ENCODE results near the gene BTBD19.

DNA sequence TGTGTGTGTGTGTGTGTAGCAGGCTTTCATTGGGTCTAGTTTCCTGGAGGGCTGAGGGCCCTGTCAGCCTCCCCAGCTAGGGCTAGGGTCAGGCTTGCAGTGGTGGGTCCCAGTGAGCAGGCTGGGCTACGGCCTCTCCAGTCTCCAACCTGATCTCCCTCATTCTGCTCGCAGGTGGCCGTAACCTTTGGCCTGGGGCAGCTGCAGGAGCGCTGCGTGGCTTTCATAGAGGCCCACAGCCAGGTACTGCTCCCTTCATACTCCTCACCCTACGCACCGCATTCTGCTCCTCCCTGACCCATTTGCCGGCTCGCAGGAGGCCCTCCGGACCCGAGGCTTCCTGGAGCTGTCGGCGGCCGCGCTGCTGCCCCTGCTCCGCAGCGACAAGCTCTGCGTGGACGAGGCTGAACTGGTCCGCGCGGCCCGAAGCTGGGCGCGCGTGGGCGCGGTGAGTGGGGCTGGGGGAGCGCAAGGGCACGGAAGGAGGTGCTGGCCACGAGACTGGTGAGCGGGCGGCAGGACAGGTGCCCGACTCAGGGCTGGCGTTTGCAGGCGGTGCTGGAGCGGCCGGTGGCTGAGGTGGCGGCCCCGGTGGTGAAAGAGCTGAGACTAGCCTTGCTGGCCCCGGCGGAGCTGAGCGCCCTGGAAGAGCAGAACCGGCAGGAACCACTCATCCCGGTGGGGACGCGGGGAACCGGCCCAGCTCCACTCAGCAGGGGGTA is 4.7 kb downstream of the BTBD19 start:
- no peak for TF ChIP-seq RFX5 (IDR thresholded peaks at IDR 0.05; ENCODE audit: low read depth, low read length)
- TF ChIP-seq, protein P1, sequence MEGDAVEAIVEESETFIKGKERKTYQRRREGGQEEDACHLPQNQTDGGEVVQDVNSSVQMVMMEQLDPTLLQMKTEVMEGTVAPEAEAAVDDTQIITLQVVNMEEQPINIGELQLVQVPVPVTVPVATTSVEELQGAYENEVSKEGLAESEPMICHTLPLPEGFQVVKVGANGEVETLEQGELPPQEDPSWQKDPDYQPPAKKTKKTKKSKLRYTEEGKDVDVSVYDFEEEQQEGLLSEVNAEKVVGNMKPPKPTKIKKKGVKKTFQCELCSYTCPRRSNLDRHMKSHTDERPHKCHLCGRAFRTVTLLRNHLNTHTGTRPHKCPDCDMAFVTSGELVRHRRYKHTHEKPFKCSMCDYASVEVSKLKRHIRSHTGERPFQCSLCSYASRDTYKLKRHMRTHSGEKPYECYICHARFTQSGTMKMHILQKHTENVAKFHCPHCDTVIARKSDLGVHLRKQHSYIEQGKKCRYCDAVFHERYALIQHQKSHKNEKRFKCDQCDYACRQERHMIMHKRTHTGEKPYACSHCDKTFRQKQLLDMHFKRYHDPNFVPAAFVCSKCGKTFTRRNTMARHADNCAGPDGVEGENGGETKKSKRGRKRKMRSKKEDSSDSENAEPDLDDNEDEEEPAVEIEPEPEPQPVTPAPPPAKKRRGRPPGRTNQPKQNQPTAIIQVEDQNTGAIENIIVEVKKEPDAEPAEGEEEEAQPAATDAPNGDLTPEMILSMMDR (conservative IDR thresholded peaks at IDR 0.05; ENCODE audit: low read depth, low read length): no peak
- no peak for TF ChIP-seq POLR2A (IDR thresholded peaks at IDR 0.05; ENCODE audit: low read depth, low read length)
- no peak for TF ChIP-seq BHLHE40 (IDR thresholded peaks at IDR 0.05; ENCODE audit: low read depth, low read length)
- no peak for TF ChIP-seq MXI1 (IDR thresholded peaks at IDR 0.05; ENCODE audit: borderline replicate concordance, low read depth, low read length)

Data from IMR-90 (cell line).